Vagina (tissue), 2 donors: ENCODE measurements around the gene STAT6. TPM values are rescaled to one million over a fixed set of nuclear protein-coding genes. Genes with fewer than 3 reads are reported as not detected.

Experiments
- DNase-seq, 2 donors: peaks; one replicate each; pipeline ENCODE4 v3.0.0-alpha.2; 2017; ENCODE audit errors: extremely low spot score in 2 of 2
- H3K27ac ChIP-seq: fragments of 200-600 bp; sonication (generic); one replicate; pipeline ENCODE4 v1.5.1; 2019
- H3K27me3 ChIP-seq: fragments of 200-600 bp; sonication (generic); one replicate; pipeline ENCODE4 v1.5.1; 2019
- H3K36me3 ChIP-seq, 2 donors: fragments of 200-600 bp; sonication (generic); one replicate each; pipeline ENCODE4 v1.5.1; 2017 to 2019
- H3K4me1 ChIP-seq: fragments of 200-600 bp; sonication (generic); one replicate; pipeline ENCODE4 v1.5.1; 2019
- H3K4me3 ChIP-seq, 2 donors: fragments of 200-600 bp; sonication (generic); 1 replicate in 1 of 2; 2 replicates in 1 of 2; pipeline ENCODE4 v1.5.1; 2016 to 2019
- H3K9me3 ChIP-seq: fragments of 200-600 bp; sonication (generic); one replicate; pipeline ENCODE4 v1.5.1; 2019
- POLR2A ChIP-seq, 2 donors: fragments of 450-650 bp; IDR thresholded peaks; one replicate each; pipeline ENCODE4 v1.6.1; 2017; ENCODE audit warnings: antibody characterized with exemption in 2 of 2, mild to moderate bottlenecking in 2 of 2, moderate library complexity in 2 of 2
- POLR2AphosphoS5 ChIP-seq, 2 donors: sonication (generic); formaldehyde crosslinking; IDR thresholded peaks; one replicate each; pipeline ENCODE4 v1.9.0; 2017; ENCODE audit warnings: antibody characterized with exemption in 2 of 2, mild to moderate bottlenecking in 2 of 2, low read depth in 1 of 2; ENCODE audit not compliant: insufficient read depth in 1 of 2
- intact Hi-C: fragments of 100-400 bp; cut with DNase I; formaldehyde crosslinking; loops from one replicate; pipeline ENCODE4 v1.15.1; 2023
- total RNA-seq: library from RNA; depleted of rRNA; stranded (reverse); fragments of >200 nt; gene quantifications from one replicate; pipeline ENCODE4 v1.2.3, GENCODE V29; 2016
- TF ChIP-seq, protein P1 (sequence below), 3 experiments: fragments of 450-650 bp in 2 of 3; fragments of 200-600 bp in 1 of 3; sonication (generic) in 1 of 3; IDR thresholded peaks; one replicate each; pipeline ENCODE4 v1.5.1; 2017 to 2019; ENCODE audit warnings: antibody characterized with exemption in 3 of 3, mild to moderate bottlenecking in 2 of 3, moderate library complexity in 2 of 3

STAT6 gene
- total RNA-seq, 1 donor from 2014 or later: 146 TPM

DNA sequence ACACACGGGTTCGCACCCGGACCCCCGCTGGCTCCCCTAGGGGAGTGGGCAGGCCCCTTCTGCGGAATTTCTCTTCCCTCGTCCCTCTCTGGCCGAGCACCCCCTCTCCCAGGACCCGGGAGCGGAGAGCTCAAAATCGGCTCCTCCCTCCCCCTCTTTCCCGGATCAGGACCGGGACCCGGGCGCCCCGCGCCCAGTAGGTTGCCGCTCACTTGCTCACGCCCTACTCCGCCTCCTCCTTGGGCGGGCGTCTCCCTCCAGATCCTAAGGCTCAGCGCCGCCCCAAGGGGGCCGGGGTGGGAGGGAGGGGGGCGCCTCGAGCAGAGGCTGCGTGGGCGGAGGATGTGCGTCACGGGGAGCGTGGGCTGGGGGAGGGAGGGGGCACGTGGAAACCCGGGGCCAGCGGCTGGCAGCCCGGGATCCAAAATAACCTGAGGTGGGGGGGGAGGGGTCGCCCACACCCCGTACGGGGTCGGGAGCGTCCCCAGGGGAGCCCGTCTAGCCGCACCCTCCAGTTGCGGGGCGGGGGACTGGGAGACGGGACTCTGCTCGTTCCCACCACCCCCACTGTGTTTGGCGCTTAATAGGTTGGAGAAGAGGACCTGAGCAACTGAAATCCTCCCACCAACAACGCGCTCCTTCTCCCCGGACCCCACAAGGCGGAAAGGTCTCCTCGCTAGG, 24.0 kb downstream of the STAT6 start:
- Histone ChIP-seq H3K9me3 (no peaks in the 10 kb centered on the region), H3K36me3 (peaks cover 0 to 12% of the 10 kb centered on the region in 2 donors), H3K4me1 (peaks cover 39% of the 10 kb centered on the region), H3K4me3 (peak overlapping the region; percentile 75 to 81), H3K27ac (peak overlapping the region; percentile 100), H3K27me3 (no peaks in the 10 kb centered on the region)
- peak; percentile 96 to 97 for DNase-seq
- intact Hi-C loops: no loop called here
- TF ChIP-seq POLR2AphosphoS5 (IDR thresholded peaks at IDR 0.05; ENCODE audit: insufficient read depth in 1 of 2, low read depth in 1 of 2) (peak in 1 of 2 donors; percentile 86), POLR2A (IDR thresholded peaks at IDR 0.05) (peak in 1 of 2 donors; percentile 81)
- TF ChIP-seq, protein P1, sequence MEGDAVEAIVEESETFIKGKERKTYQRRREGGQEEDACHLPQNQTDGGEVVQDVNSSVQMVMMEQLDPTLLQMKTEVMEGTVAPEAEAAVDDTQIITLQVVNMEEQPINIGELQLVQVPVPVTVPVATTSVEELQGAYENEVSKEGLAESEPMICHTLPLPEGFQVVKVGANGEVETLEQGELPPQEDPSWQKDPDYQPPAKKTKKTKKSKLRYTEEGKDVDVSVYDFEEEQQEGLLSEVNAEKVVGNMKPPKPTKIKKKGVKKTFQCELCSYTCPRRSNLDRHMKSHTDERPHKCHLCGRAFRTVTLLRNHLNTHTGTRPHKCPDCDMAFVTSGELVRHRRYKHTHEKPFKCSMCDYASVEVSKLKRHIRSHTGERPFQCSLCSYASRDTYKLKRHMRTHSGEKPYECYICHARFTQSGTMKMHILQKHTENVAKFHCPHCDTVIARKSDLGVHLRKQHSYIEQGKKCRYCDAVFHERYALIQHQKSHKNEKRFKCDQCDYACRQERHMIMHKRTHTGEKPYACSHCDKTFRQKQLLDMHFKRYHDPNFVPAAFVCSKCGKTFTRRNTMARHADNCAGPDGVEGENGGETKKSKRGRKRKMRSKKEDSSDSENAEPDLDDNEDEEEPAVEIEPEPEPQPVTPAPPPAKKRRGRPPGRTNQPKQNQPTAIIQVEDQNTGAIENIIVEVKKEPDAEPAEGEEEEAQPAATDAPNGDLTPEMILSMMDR (IDR thresholded peaks at IDR 0.05): no peak

DNA sequence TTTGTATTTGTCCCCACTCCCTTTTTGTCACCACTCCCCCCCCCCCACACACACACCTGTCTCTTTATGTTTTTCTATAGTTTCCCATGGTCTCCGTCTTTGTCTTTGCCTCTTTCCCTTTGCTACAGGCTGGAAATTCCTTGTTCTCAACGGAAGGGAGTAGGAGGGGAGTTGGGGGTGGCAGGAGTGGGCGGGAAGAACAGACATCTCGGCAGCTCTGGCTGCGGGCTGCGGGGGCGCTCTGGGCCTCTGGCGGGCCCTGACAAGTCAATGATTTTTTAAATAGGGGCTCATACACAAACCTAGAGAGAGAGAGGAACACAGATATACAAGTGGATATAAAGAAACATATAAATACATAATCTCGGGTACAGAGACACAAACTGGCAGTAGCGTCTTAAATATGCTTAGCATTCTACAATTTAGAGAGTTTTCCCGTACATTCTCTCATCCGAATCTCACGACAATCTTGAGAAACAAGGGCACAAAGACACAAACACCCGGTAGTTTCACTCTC, 24.6 kb downstream of the STAT6 start:
- Histone ChIP-seq H3K27me3 (no peaks in the 10 kb centered on the region), H3K27ac (peak overlapping the region; percentile 100), H3K4me3 (peak overlapping the region; percentile 75 to 81), H3K9me3 (no peaks in the 10 kb centered on the region), H3K4me1 (peaks cover 33% of the 10 kb centered on the region), H3K36me3 (peaks cover 0 to 6% of the 10 kb centered on the region in 2 donors)
- intact Hi-C loops: no loop called here
- TF ChIP-seq POLR2A (IDR thresholded peaks at IDR 0.05) (no peak), POLR2AphosphoS5 (IDR thresholded peaks at IDR 0.05; ENCODE audit: insufficient read depth in 1 of 2, low read depth in 1 of 2) (no peak)
- TF ChIP-seq, protein P1 (IDR thresholded peaks at IDR 0.05): no peak
- no peak for DNase-seq

DNA sequence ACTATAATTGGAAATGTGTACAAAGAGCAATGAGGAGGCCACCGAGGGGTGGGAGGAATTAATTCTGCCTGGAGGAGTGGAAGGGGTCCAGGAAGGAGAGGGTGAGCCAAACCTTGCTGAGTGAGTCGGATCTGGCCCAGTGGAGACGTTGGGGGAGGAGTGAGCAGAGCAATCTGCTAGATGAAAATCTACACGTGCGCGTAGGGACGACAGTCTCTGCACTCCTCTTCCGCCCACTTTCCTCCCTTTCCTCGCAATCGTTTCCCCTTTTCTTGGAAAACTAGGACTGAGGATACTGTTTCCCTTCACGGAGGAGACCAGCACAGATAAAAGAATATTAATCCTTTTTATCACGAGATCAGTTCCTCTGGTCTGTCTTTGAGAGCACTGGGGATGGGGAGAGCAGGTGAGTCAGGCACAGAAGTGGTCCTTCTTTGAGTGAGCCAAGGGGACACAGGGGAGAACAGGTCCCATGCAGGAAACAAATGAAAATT, 25.1 kb downstream of the STAT6 start:
- intact Hi-C loops: no loop called here
- DNase-seq: no peak

DNA sequence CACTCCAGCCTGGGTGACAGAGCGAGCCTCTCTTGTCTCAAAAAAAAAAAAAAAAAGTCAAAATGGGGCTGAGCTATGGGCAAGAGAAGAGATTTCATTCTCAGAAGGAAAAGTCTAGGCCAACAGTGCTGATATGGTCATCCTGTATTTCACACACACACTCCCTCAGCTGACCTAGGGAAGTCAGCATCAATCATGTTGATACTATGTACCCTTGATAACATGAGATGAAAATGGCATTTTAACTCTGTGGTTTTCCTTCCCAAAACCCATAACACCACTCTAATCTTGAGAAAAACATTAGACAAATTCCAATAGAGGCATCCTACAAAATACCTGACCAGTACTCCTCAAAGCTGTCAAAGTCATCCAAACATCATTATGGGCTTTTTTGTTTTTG, 30.3 kb downstream of the STAT6 start:
- no peak for DNase-seq
- TF ChIP-seq POLR2A (IDR thresholded peaks at IDR 0.05) (no peak), POLR2AphosphoS5 (IDR thresholded peaks at IDR 0.05; ENCODE audit: insufficient read depth in 1 of 2, low read depth in 1 of 2) (no peak)
- TF ChIP-seq, protein P1 (IDR thresholded peaks at IDR 0.05): no peak
- peaks cover 31% of the 10 kb centered on the region for H3K4me1 ChIP-seq
- H3K36me3 ChIP-seq: no peaks in the 10 kb centered on the region
- H3K4me3 ChIP-seq: no peak overlapping the region
- H3K27ac ChIP-seq: no peak overlapping the region
- no peaks in the 10 kb centered on the region for H3K9me3 ChIP-seq
- H3K27me3 ChIP-seq: no peaks in the 10 kb centered on the region
- intact Hi-C loops: no loop called here

More for the DNA sequence above, 25.1 kb downstream of the STAT6 start:
- H3K27ac ChIP-seq: peak overlapping the region; percentile 100
- peak overlapping the region; percentile 75 to 81 for H3K4me3 ChIP-seq
- no peaks in the 10 kb centered on the region for H3K9me3 ChIP-seq
- TF ChIP-seq POLR2AphosphoS5 (IDR thresholded peaks at IDR 0.05; ENCODE audit: insufficient read depth in 1 of 2, low read depth in 1 of 2) (no peak), POLR2A (IDR thresholded peaks at IDR 0.05) (no peak)
- TF ChIP-seq, protein P1 (IDR thresholded peaks at IDR 0.05): no peak
- peaks cover 0 to under 1% of the 10 kb centered on the region in 2 donors for H3K36me3 ChIP-seq
- H3K4me1 ChIP-seq: peaks cover 28% of the 10 kb centered on the region
- H3K27me3 ChIP-seq: no peaks in the 10 kb centered on the region

DNA sequence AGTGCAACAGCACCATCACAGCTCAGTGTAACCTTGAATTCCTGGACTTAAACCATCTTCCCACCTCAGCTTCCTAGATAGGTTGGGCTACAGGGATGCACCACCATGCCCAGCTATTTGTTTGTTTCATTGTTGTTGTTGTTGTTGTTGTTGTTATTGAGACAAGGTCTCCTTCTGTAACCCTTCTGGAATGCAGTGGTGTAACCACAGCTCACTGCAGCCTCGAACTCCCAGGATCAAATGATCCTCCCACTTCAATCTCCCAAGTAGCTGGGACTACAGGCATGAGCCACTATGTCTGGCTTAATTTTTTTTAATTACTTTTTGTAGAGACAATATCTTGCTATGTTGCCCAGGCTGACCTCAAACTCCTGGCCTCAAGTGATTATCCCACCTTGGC, 31.3 kb downstream of the STAT6 start:
- TF ChIP-seq, protein P1 (IDR thresholded peaks at IDR 0.05): no peak
- TF ChIP-seq POLR2AphosphoS5 (IDR thresholded peaks at IDR 0.05; ENCODE audit: insufficient read depth in 1 of 2, low read depth in 1 of 2) (no peak), POLR2A (IDR thresholded peaks at IDR 0.05) (no peak)
- Histone ChIP-seq H3K4me1 (peaks cover 21% of the 10 kb centered on the region), H3K27me3 (no peaks in the 10 kb centered on the region), H3K36me3 (no peaks in the 10 kb centered on the region), H3K4me3 (no peak overlapping the region), H3K27ac (peak overlapping the region; percentile 89), H3K9me3 (no peaks in the 10 kb centered on the region)
- DNase-seq: no peak
- intact Hi-C loops: loop anchor here (10.0 kb wide), 1 partner anchor 95 kb away; no protein-coding TSS in a partner anchor
